RKO (cell line): ENCODE data around the gene SORCS2.
A peak's percentile ranks its signal among the peaks of the same experiment; 100 is the strongest.

Experiments used
- DNase-seq: peaks from one replicate; pipeline ENCODE4 v3.0.0-alpha.2; 2016; ENCODE audit warnings: low spot score

The SORCS2 gene

GRCh38 chr4:7224001-7224400 is 31.7 kb downstream of the SORCS2 start:
- no peak for DNase-seq

DNA sequence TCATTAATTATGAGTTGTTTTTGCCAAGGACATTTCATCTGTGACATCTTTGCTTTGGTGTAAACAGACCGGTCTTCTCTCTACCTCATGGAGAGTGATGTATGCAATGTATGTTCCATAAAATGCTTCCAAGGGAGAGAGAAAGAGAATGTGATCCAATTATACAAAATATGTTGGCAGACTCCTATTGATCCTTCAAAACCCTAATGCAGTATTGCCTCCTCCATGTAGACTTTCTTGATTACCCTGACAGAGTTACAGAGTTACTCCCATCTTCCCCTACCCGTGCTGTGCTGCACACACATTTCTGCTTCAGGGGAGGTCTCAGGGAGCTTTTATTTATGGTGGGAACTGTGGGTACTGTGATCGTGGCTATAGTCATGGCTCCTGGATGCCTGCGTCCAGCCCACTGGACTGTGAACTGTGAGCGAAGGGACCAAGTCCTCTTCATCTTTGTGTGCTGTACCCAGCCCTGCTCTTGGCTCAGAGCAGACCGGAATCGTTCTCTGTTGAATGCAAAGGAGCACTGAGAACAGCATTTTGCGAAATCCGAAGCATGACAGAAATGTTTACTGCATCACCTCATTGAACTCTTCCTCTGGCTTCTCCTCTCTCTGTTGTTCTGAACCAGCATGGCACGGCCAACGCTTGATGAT is 32.7 kb downstream of the SORCS2 start:
- no peak for DNase-seq

GRCh38 chr4:7226439-7226838 is 34.1 kb downstream of the SORCS2 start:
- DNase-seq, result no peak

DNA sequence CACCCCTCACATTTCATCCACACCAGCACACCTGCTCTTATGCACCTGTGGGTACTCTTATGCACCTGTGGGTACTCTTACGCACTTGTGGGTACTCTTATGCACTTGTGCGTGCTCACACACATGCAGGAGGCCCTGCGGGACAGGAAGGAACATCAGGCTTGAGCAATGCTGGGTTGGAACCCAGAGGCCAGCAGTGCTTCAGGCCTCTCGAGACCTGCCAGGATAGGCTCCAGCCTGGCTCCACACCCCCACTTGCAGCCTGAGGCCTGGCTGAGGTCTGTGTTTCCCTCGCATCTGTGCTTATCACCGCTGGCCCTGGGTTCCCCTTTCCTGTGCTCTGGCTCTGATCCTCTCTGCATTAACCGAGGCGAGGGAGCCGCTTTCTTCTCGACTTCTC is 34.7 kb downstream of the SORCS2 start:
- no peak for DNase-seq

- DNase-seq, result no peak
These were observed 36.4 kb downstream of the SORCS2 start for GRCh38 chr4:7228734-7229133.

DNA sequence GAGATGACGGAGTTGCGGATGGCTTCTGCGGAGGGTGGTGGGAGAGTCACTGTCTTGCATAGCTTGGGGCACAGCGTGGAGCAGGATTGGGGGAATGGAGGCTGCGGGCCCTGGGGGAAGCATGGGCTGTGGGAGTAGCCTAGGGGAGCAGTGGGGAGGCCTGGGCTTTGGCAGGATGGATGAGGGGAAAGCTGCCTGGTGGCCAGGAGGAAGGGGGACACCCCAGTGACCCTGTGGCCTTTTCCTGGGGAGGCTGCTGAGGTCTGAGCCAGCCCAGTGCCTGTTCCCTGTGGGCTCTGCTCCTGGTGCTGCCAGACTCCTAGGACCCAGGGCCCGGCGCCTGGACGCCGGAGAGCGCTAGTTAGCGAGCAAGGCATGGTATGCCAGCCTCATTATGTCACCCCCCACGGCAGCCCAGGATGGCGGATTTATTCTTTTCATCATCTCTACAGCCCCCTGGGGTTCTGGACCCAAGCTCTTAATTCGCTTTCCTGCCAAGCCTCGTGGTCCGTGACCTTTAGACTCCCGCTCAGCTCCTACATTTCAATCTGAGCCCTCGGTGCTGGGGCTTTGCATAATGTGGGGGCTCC is 39.8 kb downstream of the SORCS2 start:
- no peak for DNase-seq

GRCh38 chr4:7233006-7233580 is 40.8 kb downstream of the SORCS2 start:
- no peak for DNase-seq

DNA sequence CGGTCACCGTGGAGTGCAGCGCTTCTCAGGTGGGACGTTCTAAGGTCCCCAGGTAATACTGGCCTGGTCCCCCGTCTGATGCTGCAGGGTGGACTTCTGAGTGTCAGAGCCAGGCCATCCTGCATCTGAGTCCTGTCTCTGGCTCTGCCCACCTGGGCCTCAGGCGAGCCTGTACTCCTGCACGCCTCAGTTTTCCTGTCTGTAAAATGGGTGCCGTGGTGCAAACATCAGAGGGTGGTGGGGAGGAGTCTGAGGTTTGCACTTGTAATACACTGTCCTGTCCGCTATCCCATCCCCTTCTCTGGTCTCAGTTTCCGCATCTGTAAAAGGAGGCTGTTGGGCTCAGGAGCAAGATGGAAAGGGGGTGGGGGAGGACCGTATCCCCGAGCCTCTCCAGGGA is 41.3 kb downstream of the SORCS2 start:
- no peak for DNase-seq

GRCh38 chr4:7234355-7235029 is 42.2 kb downstream of the SORCS2 start:
- DNase-seq, result no peak

DNA sequence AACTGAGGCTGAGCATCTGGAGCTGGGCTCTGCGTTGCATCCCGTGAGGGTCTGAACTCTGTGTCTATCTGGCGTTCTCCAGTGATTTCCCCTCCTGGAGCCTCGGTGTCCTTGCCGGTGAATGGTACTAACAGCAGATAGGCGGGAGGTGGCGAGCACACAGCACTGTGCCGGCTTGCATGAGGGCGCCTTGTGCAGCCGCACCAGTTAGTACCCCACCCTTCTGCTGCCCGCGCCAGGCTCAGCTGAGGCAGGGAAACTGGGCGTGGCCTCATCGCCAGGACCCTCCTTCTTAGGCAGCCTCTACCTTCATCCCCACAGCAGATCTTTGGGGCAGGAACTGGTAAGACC is 42.7 kb downstream of the SORCS2 start:
- DNase-seq, result no peak

DNA sequence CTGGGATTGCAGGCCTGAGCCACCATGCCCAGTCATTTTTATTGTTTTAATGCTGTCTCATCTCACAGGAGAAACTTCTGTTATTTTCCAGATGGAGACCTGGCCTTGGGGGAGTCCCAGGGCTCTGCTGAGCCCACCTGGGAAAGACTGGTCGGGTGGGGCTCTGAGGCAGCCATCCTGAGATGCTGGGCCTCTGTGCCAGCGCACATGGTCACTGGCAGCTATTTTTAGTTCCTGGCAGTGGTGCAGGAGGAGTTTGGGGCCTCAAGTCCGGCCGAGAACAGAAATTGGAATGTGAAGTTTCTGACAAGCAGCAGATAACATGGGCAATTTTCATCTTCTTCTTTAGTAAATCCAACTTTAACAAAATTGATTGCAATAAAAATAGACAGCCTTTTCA is 44.5 kb downstream of the SORCS2 start:
- DNase-seq, result no peak

- no peak for DNase-seq
These were observed 45.5 kb downstream of the SORCS2 start for GRCh38 chr4:7237873-7238272.

- DNase-seq, result peak; percentile 12
These were observed 46.1 kb downstream of the SORCS2 start for GRCh38 chr4:7238300-7238960.

- no peak for DNase-seq
These were observed 46.9 kb downstream of the SORCS2 start for GRCh38 chr4:7239101-7239820.

DNA sequence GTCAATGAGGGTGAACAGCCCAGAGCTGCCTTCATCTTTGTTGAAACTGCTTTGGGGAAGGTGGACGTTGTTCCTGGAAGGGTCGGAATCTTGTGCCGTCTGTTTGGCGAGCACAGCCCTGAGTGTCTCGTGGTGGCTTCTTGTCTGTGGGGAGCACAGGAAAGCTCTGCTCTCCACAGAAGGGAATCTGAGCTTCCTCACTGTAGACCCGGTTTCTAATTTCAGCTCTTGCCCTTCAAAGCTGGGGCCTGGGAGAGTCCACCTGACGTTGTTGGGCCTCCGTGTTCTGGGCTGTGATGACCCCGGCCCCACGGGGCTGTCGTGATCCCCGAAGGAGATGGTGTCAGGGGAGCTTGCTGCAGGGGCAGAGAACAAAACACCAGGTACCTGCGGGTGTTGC is 47.5 kb downstream of the SORCS2 start:
- no peak for DNase-seq

DNA sequence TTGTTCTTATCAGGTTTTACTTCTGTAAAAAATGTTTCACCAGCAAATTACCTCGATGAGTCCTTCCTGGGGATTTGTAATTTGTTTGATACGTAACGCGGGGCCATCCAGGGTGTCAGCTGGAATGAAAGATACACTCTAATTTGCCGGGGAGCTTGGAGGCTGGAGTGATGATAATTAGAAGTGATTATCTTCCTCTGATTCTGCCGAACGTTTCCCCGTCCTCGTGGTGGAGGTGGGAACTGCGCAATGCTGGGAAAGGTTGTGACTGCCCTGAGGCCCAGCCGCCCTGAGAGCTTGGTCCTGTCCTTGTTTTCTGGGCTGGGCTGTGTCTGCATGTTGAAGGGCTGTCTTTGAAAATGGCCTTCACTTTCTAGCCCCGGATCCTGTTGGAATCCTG is 48.0 kb downstream of the SORCS2 start:
- no peak for DNase-seq

- no peak for DNase-seq
These were observed 49.3 kb downstream of the SORCS2 start for GRCh38 chr4:7241597-7242125.

DNA sequence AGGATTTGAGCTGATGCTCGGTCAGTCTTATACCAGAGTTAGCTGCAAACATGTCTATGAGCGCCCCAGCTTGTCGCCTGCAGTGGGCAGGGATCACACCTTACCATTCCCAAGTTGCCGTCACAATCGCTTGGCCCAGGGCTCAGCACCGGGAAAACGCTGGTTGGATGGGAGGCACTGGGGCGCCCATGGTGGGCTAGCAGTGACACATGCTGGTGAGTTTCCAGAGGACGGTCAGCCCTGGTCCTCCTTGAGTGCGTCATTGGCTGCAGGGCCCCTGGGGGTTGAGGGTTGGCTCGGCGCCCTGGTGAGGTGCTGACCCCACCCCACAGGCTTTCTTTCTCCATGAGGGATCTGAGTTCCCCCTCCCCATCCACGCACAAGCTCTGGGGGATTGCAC is 50.4 kb downstream of the SORCS2 start:
- no peak for DNase-seq

GRCh38 chr4:7243609-7244330 is 51.4 kb downstream of the SORCS2 start:
- DNase-seq, result no peak

DNA sequence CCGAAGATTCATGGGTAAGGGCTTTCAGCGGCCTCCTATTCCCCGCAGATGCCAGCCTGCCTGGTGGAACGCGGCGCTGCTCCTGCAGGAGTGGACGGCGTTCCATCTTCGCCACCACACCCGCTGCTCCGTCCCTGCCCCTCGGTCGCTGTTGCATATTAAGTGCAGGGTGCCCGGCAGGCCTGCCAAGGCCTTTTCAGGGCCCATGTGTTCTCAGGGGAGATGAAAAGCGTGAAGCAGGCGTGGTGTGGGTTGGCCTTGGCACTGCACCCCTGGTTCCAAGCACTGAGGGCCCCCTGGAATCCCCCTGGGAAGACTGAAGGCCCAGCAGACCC is 52.0 kb downstream of the SORCS2 start:
- no peak for DNase-seq

DNA sequence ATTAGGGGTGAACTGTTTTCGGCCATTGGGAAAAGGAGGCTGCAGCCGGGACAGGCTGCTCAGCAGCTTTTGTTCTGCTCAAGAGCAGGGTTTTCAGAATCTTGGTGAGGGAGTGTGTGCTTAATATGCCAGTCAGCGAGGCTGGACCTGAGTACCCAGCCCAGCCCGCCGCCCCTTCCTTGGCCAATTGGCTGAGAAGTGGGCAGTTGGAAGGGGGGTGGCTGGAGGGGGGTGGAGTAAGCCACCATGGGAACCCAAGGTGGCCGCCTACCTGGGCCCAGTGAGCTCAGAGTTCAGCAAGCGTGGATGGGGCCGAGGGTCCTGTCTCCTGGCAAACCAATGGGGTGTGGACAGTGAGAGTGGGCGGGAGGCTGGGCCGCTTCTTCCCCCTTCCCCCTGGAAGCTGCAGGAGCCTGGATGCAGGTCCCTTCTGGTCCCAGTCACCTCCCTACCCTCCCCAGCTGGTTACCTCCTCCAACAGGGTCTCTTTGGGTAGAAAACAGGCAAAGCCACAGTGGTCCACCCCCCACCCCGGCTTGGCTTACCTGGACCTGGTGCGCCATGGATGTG is 52.5 kb downstream of the SORCS2 start:
- DNase-seq, result no peak
